HCT116 (cell line): ENCODE measurements around the gene TSPAN14. TPM values are rescaled to one million over a fixed set of nuclear protein-coding genes. Genes with fewer than 3 reads are reported as not detected.

Experiments
- ATAC-seq: fragments of 200-7000 bp; cut with Tn5 transposase; 2 replicates; pipeline ENCODE4 v1.9.1; 2020; ENCODE audit warnings: mild to moderate bottlenecking, moderate library complexity
- BruUV-seq: library from RNA; stranded (reverse); fragments of 400-500 nt; replicated peaks from 2 replicates; lab custom pipeline; 2021; lab: Mats Ljungman, UMichigan
- CTCF ChIA-PET: fragments of 300-600 bp; sonication (Branson Sonifier 250); formaldehyde crosslinking; loops from one replicate; lab custom pipeline; 2021; ENCODE audit warnings: antibody characterized with exemption; lab: Charles Lee
- POLR2A ChIA-PET: fragments of 300-600, 350-600 bp; sonication (Branson Sonifier 250); formaldehyde crosslinking; loops from one replicate; lab custom pipeline; 2021; ENCODE audit warnings: antibody characterized with exemption; lab: Charles Lee
- RAD21 ChIA-PET, 2 experiments: fragments of 300-600 bp; sonication (Branson Sonifier 250); formaldehyde crosslinking; loops; one replicate each; lab custom pipeline; 2023; ENCODE audit warnings: low total read pairs in 2 of 2; ENCODE audit not compliant: uncharacterized antibody in 2 of 2, unreplicated experiment in 2 of 2, low non-redundant PET in 1 of 2; lab: Charles Lee
- DNase-seq: peaks from one replicate; pipeline ENCODE4 v3.0.0-alpha.2; 2010; ENCODE audit warnings: low read depth, low spot score
- H2AFZ ChIP-seq: fragments of 200-600 bp; shearing (Covaris generic), sonication (generic); 2 replicates; pipeline ENCODE4 v1.6.1; 2017; ENCODE audit warnings: low read depth, mixed run types, mixed read lengths, antibody characterized with exemption, low read length; ENCODE audit not compliant: poor library complexity, severe bottlenecking
- H3K27ac ChIP-seq: 2 replicates; pipeline ENCODE4 v1.5.1; 2012; ENCODE audit warnings: low read depth, low read length
- H3K27me3 ChIP-seq: fragments of 200-600 bp; sonication (generic); 2 replicates; pipeline ENCODE4 v1.6.1; 2016; ENCODE audit warnings: mixed run types, low read length, mixed read lengths; ENCODE audit not compliant: insufficient read depth
- H3K36me3 ChIP-seq, 2 experiments: fragments of 200-500 bp in 1 of 2; fragments of 200-600 bp in 1 of 2; sonication (Bioruptor generic) in 1 of 2; sonication (generic) in 1 of 2; 2 replicates each; pipeline versions ENCODE4 v1.5.1 to v1.6.1; 2014 to 2016; ENCODE audit warnings: low read length in 2 of 2, inconsistent platforms in 1 of 2, mixed read lengths in 1 of 2, mixed run types in 1 of 2; ENCODE audit not compliant: insufficient read depth in 2 of 2, control insufficient read depth in 1 of 2
- H3K4me1 ChIP-seq, 2 experiments: fragments of 200-600 bp in 1 of 2; sonication (generic) in 1 of 2; 2 replicates each; pipeline versions ENCODE4 v1.5.1 to v1.6.1; 2012 to 2017; ENCODE audit warnings: low read length in 2 of 2, inconsistent platforms in 1 of 2, mild to moderate bottlenecking in 1 of 2, mixed read lengths in 1 of 2, mixed run types in 1 of 2, moderate library complexity in 1 of 2; ENCODE audit not compliant: insufficient read depth in 2 of 2, control insufficient read depth in 1 of 2
- H3K4me2 ChIP-seq: fragments of 200-600 bp; sonication (generic); 2 replicates; pipeline ENCODE4 v1.6.1; 2017; ENCODE audit warnings: mixed run types, low read length, mixed read lengths
- H3K4me3 ChIP-seq, 2 experiments: fragments of 200-600 bp in 1 of 2; sonication (generic) in 1 of 2; replicated peaks in 1 of 2; 2 replicates each; pipeline ENCODE4 v1.5.1; 2011 to 2016; ENCODE audit warnings: low read length in 2 of 2, control low read depth in 1 of 2, low read depth in 1 of 2, mild to moderate bottlenecking in 1 of 2, mixed read lengths in 1 of 2, mixed run types in 1 of 2
- H3K79me2 ChIP-seq: fragments of 200-600 bp; sonication (generic); 2 replicates; pipeline ENCODE4 v1.6.1; 2017; ENCODE audit warnings: mild to moderate bottlenecking, mixed run types, low read length, moderate library complexity, mixed read lengths; ENCODE audit not compliant: insufficient read depth
- H3K9ac ChIP-seq: fragments of 200-600 bp; sonication (generic); 2 replicates; pipeline ENCODE4 v1.6.1; 2016; ENCODE audit warnings: low read length, mixed read lengths
- H3K9me2 ChIP-seq: fragments of 200-600 bp; sonication (generic), shearing (Covaris generic); 2 replicates; pipeline ENCODE4 v1.6.1; 2017; ENCODE audit warnings: mixed run types, mild to moderate bottlenecking, moderate library complexity; ENCODE audit not compliant: insufficient read depth
- H3K9me3 ChIP-seq, 2 experiments: fragments of 200-500 bp in 1 of 2; fragments of 200-600 bp in 1 of 2; sonication (Bioruptor generic) in 1 of 2; sonication (generic) in 1 of 2; 2 replicates each; pipeline ENCODE4 v1.6.1; 2014 to 2017; ENCODE audit warnings: low read length in 2 of 2, mixed read lengths in 2 of 2, inconsistent platforms in 1 of 2, low read depth in 1 of 2, mild to moderate bottlenecking in 1 of 2, mixed run types in 1 of 2, moderate library complexity in 1 of 2; ENCODE audit not compliant: control insufficient read depth in 1 of 2, insufficient read depth in 1 of 2
- H4K20me1 ChIP-seq: fragments of 200-600 bp; sonication (generic), shearing (Covaris generic); 2 replicates; pipeline ENCODE4 v1.6.1; 2017; ENCODE audit warnings: mixed run types, mild to moderate bottlenecking, moderate library complexity; ENCODE audit not compliant: insufficient read depth
- CBX3 ChIP-seq: IDR thresholded peaks from 2 replicates; pipeline ENCODE4 v1.6.1; 2012; ENCODE audit warnings: low read depth
- CEBPB ChIP-seq: IDR thresholded peaks from 2 replicates; pipeline ENCODE4 v1.6.1; 2012; ENCODE audit warnings: low read depth
- EZH2 ChIP-seq: fragments of 200-600 bp; sonication (generic); IDR thresholded peaks from 2 replicates; pipeline ENCODE4 v1.6.1; 2017; ENCODE audit warnings: antibody characterized with exemption, mixed run types
- YY1 ChIP-seq: IDR thresholded peaks from 2 replicates; pipeline ENCODE4 v1.6.1; 2011; ENCODE audit warnings: low read length, low read depth, moderate library complexity, mild to moderate bottlenecking; ENCODE audit not compliant: insufficient replicate concordance; ENCODE audit errors: extremely low read depth
- ZNF274 ChIP-seq: fragments of 200-500 bp; sonication (Bioruptor generic); IDR thresholded peaks from 2 replicates; pipeline ENCODE4 v1.6.1; 2014; ENCODE audit warnings: mild to moderate bottlenecking, low read depth, low read length, inconsistent platforms
- intact Hi-C: fragments of 100-400 bp; cut with micrococcal nuclease; formaldehyde crosslinking; loops from 2 replicates; pipeline ENCODE4 v1.10.0; 2022
- total RNA-seq: library from RNA; stranded (reverse); gene quantifications from one replicate; pipeline ENCODE4 v1.2.1, GENCODE V29; 2021; ENCODE audit not compliant: unreplicated experiment
- TF ChIP-seq, protein P1 (sequence below), 3 experiments: fragments of 200-600 bp in 1 of 3; sonication (generic) in 1 of 3; IDR thresholded peaks in 2 of 3; conservative IDR thresholded peaks in 1 of 3; 2 replicates each; pipeline ENCODE4 v1.5.1; 2012 to 2017; ENCODE audit warnings: low read depth in 2 of 3, low read length in 2 of 3, antibody characterized with exemption in 1 of 3, borderline replicate concordance in 1 of 3, control low read depth in 1 of 3, mild to moderate bottlenecking in 1 of 3, mixed read lengths in 1 of 3, mixed run types in 1 of 3, moderate library complexity in 1 of 3; ENCODE audit not compliant: insufficient read depth in 1 of 3
- TF ChIP-seq, protein P2 (sequence below): IDR thresholded peaks from 2 replicates; pipeline ENCODE4 v1.6.1; 2012; ENCODE audit warnings: low read depth

TSPAN14 gene
- total RNA-seq, 1 experiment from 2014 or later: 86.8 TPM

DNA sequence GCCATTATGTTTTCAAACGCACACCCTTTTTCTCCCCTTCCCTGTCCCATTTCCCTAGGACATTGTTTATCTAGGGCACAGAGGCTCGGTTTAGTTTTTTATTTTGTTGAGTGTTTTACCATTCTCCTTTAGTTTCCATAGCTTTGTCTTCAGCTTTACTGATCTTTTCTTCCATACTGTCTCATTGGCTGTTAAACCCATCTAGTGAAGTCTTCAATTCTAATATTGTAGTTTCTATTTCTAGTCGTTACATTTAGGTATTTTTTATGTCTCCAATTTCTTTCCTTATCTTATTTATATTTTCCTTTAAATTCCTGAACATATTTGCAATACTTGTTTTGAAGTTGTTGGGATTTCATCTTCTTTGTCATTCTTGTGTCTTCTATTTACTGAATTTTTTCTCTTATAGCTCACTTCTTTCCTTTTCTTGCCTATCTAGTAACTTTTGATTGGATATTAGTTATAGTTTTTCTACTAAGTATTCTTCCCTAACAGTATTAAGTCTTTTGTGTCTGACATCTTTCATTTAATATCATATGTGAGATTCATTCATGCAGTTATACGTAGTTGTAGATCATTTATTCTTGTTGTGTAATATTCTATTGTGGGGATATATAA is 42.6 kb downstream of the TSPAN14 start:
- no peaks in the 10 kb centered on the region for H3K9me3 ChIP-seq
- RAD21 ChIA-PET: no interaction called here
- TF ChIP-seq YY1: no peak
- TF ChIP-seq CBX3: peak; percentile 80; the same call in 1 of the 2 replicates
- no peak for TF ChIP-seq EZH2
- peaks cover 80 to 84% of the 10 kb centered on the region in 2 experiments for H3K4me1 ChIP-seq
- no peaks in the 10 kb centered on the region for H4K20me1 ChIP-seq
- intact Hi-C loops: no loop called here
- no peak for ATAC-seq
- H3K27me3 ChIP-seq: no peaks in the 10 kb centered on the region
- H3K9me2 ChIP-seq: no peaks in the 10 kb centered on the region
- CTCF ChIA-PET: interaction anchor here (2.7 to 3.8 kb wide), 3 partner anchors 9 to 52 kb away, joined by 6 to 17 read pairs (median 16); no protein-coding TSS in a partner anchor
- H3K4me3 ChIP-seq: no peak overlapping the region
- POLR2A ChIA-PET: interaction anchor here (1.1 kb wide), 1 partner anchor 9 kb away, joined by 3 read pairs; no protein-coding TSS in a partner anchor
- peaks cover 93% of the 10 kb centered on the region for H3K79me2 ChIP-seq
- peak overlapping the region; percentile 73 for H3K4me2 ChIP-seq
- no TSS peak for BruUV-seq
- no peak for DNase-seq
- H2AFZ ChIP-seq: no peak overlapping the region
- peak overlapping the region; percentile 95 for H3K27ac ChIP-seq
- H3K36me3 ChIP-seq: peaks cover 0 to 3% of the 10 kb centered on the region in 2 experiments; a peak in 1 of 4 replicates
- no peak overlapping the region for H3K9ac ChIP-seq

DNA sequence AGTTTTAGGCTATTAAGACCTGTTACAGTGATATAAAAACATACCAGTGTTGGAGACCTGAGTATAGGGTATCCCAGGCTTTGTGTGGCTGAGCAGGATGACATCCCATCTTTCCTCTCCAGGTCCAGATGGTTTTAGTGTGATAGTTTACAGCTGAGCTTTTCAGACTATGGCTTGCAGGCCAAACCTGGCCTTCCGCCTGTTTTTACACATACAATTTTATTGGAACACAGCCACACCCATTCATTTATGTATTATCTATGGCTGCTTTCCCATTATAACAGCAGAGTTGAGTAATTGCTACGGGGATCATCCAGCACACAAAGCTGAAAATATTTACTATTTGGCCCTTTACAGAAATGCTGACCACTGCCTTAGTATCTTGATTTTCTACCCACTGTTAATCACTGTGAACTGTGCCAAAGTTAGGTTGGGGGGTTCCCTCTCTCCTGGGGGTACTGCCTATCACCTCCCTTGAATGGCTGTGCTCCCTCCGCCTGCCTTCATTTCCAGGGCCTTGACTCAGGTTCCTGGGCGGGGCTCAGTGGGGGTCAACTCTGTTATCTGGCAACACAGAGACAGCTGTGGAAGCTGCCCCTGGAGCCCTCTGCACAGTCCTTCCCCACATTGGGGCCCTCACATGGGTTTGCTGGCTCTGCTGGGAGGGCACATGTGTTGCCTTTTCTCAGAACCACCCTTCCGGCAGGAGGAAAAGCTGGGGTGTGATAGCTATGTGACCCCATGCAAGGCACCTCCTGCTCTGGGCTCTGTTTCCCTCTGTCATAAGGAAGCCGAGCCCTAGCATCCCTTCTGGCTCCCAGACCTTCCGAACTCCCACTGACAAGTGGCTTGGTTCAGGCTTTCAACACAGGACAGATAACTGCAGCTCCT is 43.3 kb downstream of the TSPAN14 start:
- POLR2A ChIA-PET: interaction anchor here (1.1 kb wide), 1 partner anchor 8 kb away, joined by 3 read pairs; no protein-coding TSS in a partner anchor

More for the DNA sequence above, 43.3 kb downstream of the TSPAN14 start:
- RAD21 ChIA-PET: no interaction called here
- TF ChIP-seq, protein P1, sequence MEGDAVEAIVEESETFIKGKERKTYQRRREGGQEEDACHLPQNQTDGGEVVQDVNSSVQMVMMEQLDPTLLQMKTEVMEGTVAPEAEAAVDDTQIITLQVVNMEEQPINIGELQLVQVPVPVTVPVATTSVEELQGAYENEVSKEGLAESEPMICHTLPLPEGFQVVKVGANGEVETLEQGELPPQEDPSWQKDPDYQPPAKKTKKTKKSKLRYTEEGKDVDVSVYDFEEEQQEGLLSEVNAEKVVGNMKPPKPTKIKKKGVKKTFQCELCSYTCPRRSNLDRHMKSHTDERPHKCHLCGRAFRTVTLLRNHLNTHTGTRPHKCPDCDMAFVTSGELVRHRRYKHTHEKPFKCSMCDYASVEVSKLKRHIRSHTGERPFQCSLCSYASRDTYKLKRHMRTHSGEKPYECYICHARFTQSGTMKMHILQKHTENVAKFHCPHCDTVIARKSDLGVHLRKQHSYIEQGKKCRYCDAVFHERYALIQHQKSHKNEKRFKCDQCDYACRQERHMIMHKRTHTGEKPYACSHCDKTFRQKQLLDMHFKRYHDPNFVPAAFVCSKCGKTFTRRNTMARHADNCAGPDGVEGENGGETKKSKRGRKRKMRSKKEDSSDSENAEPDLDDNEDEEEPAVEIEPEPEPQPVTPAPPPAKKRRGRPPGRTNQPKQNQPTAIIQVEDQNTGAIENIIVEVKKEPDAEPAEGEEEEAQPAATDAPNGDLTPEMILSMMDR (IDR thresholded peaks at IDR 0.05 in 2 of 3, conservative IDR thresholded peaks at IDR 0.05 in 1 of 3; ENCODE audit: borderline replicate concordance in 1 of 3, insufficient read depth in 1 of 3, low read depth in 2 of 3, low read length in 2 of 3): no peak
- no peak for TF ChIP-seq CBX3
- TF ChIP-seq ZNF274: no peak
- TF ChIP-seq, protein P2, sequence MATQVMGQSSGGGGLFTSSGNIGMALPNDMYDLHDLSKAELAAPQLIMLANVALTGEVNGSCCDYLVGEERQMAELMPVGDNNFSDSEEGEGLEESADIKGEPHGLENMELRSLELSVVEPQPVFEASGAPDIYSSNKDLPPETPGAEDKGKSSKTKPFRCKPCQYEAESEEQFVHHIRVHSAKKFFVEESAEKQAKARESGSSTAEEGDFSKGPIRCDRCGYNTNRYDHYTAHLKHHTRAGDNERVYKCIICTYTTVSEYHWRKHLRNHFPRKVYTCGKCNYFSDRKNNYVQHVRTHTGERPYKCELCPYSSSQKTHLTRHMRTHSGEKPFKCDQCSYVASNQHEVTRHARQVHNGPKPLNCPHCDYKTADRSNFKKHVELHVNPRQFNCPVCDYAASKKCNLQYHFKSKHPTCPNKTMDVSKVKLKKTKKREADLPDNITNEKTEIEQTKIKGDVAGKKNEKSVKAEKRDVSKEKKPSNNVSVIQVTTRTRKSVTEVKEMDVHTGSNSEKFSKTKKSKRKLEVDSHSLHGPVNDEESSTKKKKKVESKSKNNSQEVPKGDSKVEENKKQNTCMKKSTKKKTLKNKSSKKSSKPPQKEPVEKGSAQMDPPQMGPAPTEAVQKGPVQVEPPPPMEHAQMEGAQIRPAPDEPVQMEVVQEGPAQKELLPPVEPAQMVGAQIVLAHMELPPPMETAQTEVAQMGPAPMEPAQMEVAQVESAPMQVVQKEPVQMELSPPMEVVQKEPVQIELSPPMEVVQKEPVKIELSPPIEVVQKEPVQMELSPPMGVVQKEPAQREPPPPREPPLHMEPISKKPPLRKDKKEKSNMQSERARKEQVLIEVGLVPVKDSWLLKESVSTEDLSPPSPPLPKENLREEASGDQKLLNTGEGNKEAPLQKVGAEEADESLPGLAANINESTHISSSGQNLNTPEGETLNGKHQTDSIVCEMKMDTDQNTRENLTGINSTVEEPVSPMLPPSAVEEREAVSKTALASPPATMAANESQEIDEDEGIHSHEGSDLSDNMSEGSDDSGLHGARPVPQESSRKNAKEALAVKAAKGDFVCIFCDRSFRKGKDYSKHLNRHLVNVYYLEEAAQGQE: no peak
- TF ChIP-seq CEBPB: no peak
- intact Hi-C loops: loop anchor here (2.0 kb wide), 2 partner anchors 13 to 37 kb away; no protein-coding TSS in a partner anchor
- peaks cover 94% of the 10 kb centered on the region for H3K79me2 ChIP-seq
- no peaks in the 10 kb centered on the region for H4K20me1 ChIP-seq
- no peaks in the 10 kb centered on the region for H3K27me3 ChIP-seq
- CTCF ChIA-PET: interaction anchor here (1.1 to 3.8 kb wide), 4 partner anchors 8 to 53 kb away, joined by 4 to 17 read pairs (median 11); no protein-coding TSS in a partner anchor
- peak overlapping the region; percentile 53 for H3K9ac ChIP-seq
- no peaks in the 10 kb centered on the region for H3K9me3 ChIP-seq
- ATAC-seq (no peak), DNase-seq (no peak)
- no peak overlapping the region for H3K4me3 ChIP-seq
- no peak overlapping the region for H2AFZ ChIP-seq
- H3K9me2 ChIP-seq: no peaks in the 10 kb centered on the region
- peaks cover 87 to 92% of the 10 kb centered on the region in 2 experiments for H3K4me1 ChIP-seq
- peak overlapping the region; percentile 95 for H3K27ac ChIP-seq
- peak overlapping the region; percentile 73 for H3K4me2 ChIP-seq
- BruUV-seq: no TSS peak
- H3K36me3 ChIP-seq: peaks cover 0 to 3% of the 10 kb centered on the region in 2 experiments; a peak in 1 of 4 replicates
